IPS DF 4.7 (cell line): ENCODE results near the gene SPESP1.
"Not testable (repeated sequence)": the region's sequence is repeated elsewhere in the genome, so short reads cannot be mapped to it uniquely, and the experiment has no call there.

ENCODE experiments used
- DNase-seq: peaks from one replicate; pipeline ENCODE4 v3.0.0-alpha.2; 2013; ENCODE audit warnings: low spot score; ENCODE audit errors: extremely low read depth

The SPESP1 gene

GRCh38 chr15:68962465-68962864 lies 32.1 kb downstream of the SPESP1 start:
- no peak for DNase-seq

- not testable (repeated sequence) for DNase-seq
Observed at GRCh38 chr15:68963719-68964118, 33.4 kb downstream of the SPESP1 start.

- DNase-seq, result no peak
Observed at GRCh38 chr15:68966996-68967395, 36.7 kb downstream of the SPESP1 start.

GRCh38 chr15:68967948-68968347 lies 37.6 kb downstream of the SPESP1 start:
- no peak for DNase-seq

GRCh38 chr15:68969298-68969697 lies 39.0 kb downstream of the SPESP1 start:
- DNase-seq, result no peak

- DNase-seq, result no peak
Observed at GRCh38 chr15:68972201-68973065, 42.1 kb downstream of the SPESP1 start.

- DNase-seq, result not testable (repeated sequence)
Observed at GRCh38 chr15:68975651-68976160, 45.4 kb downstream of the SPESP1 start.

GRCh38 chr15:68977426-68977825 lies 47.1 kb downstream of the SPESP1 start:
- DNase-seq, result not testable (repeated sequence)

GRCh38 chr15:68979006-68979405 lies 48.7 kb downstream of the SPESP1 start:
- no peak for DNase-seq

- DNase-seq, result no peak
Observed at GRCh38 chr15:68979816-68980215, 49.5 kb downstream of the SPESP1 start.

GRCh38 chr15:68980786-68981185 lies 50.5 kb downstream of the SPESP1 start:
- DNase-seq, result no peak

- no peak for DNase-seq
Observed at GRCh38 chr15:68981941-68982340, 51.6 kb downstream of the SPESP1 start.

- no peak for DNase-seq
Observed at GRCh38 chr15:68982976-68983563, 52.7 kb downstream of the SPESP1 start.

- no peak for DNase-seq
Observed at GRCh38 chr15:68983961-68984481, 53.7 kb downstream of the SPESP1 start.

- no peak for DNase-seq
Observed at GRCh38 chr15:68984586-68984985, 54.3 kb downstream of the SPESP1 start.

- DNase-seq, result no peak
Observed at GRCh38 chr15:68985361-68985891, 55.1 kb downstream of the SPESP1 start.

- DNase-seq, result no peak
Observed at GRCh38 chr15:68986322-68986721, 56.0 kb downstream of the SPESP1 start.

GRCh38 chr15:68987120-68987519 lies 56.8 kb downstream of the SPESP1 start:
- DNase-seq, result no peak

- DNase-seq, result no peak
Observed at GRCh38 chr15:68987676-68988075, 57.4 kb downstream of the SPESP1 start.

GRCh38 chr15:68989541-68990230 lies 59.4 kb downstream of the SPESP1 start:
- DNase-seq, result no peak

- no peak for DNase-seq
Observed at GRCh38 chr15:68990231-68990991, 60.1 kb downstream of the SPESP1 start.
